PC-3 (cell line): Measurements from ENCODE around the gene DNAAF3.

Source experiments
- EZH2 ChIP-seq: fragments of 300-600 bp; sonication (generic); IDR thresholded peaks from one replicate; pipeline ENCODE4 v1.6.1; 2017; ENCODE audit warnings: antibody characterized with exemption, mild to moderate bottlenecking, low read length; ENCODE audit not compliant: unreplicated experiment
- TF ChIP-seq, protein P1 (sequence below): fragments of 300-600 bp; sonication (generic); conservative IDR thresholded peaks from 2 replicates; pipeline ENCODE4 v1.5.1; 2017; ENCODE audit warnings: antibody characterized with exemption, low read depth, mild to moderate bottlenecking, low read length

DNA sequence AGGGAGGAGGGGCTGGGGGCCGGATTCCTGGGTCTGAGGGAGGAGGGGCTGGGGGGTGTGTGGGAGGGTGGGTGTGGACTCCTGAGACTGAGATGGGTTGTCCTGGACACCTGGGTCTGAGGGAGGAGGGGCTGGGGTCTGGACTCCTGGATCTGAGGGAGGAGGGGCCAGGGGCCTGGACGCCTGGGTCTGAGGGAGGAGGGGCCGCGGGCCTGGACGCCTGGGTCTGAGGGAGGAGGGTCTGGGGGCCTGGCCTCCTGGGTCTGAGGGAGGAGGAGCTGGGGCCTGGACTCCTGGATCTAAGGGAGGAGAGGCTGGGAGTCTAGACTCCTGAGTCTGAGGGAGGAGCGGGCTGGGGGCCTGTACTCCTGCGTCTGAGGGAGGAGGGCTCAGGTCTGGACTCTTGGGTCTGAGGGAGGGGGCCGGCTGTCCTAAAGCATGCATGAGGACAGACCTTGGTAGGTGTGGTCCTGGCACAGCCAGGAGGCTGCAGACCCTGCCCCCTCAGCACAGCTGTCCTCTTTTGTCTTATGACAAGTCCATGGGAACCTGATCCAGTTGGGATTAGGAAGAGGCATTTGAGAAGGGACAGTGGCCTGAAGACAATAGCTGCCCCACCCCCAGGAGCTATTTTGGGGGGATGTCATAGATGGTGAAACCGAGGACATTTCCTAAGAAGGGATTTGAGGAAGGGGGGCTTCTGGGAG is 18.7 kb downstream of the DNAAF3 start:
- TF ChIP-seq, protein P1, sequence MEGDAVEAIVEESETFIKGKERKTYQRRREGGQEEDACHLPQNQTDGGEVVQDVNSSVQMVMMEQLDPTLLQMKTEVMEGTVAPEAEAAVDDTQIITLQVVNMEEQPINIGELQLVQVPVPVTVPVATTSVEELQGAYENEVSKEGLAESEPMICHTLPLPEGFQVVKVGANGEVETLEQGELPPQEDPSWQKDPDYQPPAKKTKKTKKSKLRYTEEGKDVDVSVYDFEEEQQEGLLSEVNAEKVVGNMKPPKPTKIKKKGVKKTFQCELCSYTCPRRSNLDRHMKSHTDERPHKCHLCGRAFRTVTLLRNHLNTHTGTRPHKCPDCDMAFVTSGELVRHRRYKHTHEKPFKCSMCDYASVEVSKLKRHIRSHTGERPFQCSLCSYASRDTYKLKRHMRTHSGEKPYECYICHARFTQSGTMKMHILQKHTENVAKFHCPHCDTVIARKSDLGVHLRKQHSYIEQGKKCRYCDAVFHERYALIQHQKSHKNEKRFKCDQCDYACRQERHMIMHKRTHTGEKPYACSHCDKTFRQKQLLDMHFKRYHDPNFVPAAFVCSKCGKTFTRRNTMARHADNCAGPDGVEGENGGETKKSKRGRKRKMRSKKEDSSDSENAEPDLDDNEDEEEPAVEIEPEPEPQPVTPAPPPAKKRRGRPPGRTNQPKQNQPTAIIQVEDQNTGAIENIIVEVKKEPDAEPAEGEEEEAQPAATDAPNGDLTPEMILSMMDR = no peak
- no peak for TF ChIP-seq EZH2
